ENCODE results near the gene SMTNL1. TPM values are rescaled to one million over a fixed set of nuclear protein-coding genes. Genes with fewer than 3 reads are reported as not detected.

Gene SMTNL1, protein sequence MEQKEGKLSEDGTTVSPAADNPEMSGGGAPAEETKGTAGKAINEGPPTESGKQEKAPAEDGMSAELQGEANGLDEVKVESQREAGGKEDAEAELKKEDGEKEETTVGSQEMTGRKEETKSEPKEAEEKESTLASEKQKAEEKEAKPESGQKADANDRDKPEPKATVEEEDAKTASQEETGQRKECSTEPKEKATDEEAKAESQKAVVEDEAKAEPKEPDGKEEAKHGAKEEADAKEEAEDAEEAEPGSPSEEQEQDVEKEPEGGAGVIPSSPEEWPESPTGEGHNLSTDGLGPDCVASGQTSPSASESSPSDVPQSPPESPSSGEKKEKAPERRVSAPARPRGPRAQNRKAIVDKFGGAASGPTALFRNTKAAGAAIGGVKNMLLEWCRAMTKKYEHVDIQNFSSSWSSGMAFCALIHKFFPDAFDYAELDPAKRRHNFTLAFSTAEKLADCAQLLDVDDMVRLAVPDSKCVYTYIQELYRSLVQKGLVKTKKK
- not detected for total RNA-seq

GRCh38 chr11:57536947-57537619 is at the start of gene SMTNL1:
TSS of gene SMTNL1 (plus strand) at chr11:57537595. CDS start at chr11:57542643, 5,048 bp downstream.
- ATAC-seq (ENCODE audit: low FRiP score), result no peak
- no peak for DNase-seq (ENCODE audit: low spot score)
- TF ChIP-seq CTCF (IDR thresholded peaks at IDR 0.05), result no peak

GRCh38 chr11:57487920-57488659 is 49.3 kb upstream of the SMTNL1 start:
- TF ChIP-seq CTCF (IDR thresholded peaks at IDR 0.05), result no peak
- DNase-seq (ENCODE audit: low spot score), result no peak
- ATAC-seq (ENCODE audit: low FRiP score), result no peak

DNA sequence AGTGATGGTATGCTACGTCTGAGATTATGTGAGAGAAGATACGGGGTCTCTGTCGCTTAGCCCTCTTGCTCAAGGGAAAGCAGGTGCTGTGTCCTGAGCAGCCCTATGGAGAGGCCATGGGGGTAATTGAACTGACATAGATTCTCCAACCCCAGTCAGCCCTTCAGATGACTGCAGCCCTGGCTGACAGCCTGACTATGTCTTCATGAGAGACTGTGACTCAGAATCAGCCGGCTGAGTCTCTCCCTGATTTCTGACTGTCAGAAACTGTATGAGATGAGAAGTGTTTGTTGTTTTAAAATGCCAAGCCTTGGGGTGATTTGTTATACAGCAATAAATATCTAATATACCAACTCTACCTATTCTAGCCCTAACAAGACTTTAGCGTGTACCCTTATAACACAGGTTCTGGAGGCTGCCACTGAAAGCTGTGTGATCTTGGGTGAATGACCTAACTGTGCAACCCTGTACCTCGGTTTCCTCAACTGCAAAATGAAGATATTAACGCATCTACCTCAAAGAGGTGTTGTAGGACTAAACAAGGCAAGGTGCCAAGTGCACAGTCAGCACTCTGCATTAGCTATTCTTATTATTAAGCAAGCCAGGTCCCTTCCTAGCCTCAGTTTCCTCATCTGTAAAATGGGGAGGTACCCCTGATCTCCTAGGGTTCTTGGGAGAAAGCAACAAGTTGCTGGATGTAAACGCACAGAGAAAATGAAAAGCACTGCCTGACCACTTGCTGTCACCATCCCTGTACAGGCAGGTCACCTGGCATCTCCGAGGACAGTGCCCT is 46.7 kb upstream of the SMTNL1 start:
- TF ChIP-seq CTCF (IDR thresholded peaks at IDR 0.05), result no peak
- DNase-seq (ENCODE audit: low spot score) (no peak), ATAC-seq (ENCODE audit: low FRiP score) (no peak)

DNA sequence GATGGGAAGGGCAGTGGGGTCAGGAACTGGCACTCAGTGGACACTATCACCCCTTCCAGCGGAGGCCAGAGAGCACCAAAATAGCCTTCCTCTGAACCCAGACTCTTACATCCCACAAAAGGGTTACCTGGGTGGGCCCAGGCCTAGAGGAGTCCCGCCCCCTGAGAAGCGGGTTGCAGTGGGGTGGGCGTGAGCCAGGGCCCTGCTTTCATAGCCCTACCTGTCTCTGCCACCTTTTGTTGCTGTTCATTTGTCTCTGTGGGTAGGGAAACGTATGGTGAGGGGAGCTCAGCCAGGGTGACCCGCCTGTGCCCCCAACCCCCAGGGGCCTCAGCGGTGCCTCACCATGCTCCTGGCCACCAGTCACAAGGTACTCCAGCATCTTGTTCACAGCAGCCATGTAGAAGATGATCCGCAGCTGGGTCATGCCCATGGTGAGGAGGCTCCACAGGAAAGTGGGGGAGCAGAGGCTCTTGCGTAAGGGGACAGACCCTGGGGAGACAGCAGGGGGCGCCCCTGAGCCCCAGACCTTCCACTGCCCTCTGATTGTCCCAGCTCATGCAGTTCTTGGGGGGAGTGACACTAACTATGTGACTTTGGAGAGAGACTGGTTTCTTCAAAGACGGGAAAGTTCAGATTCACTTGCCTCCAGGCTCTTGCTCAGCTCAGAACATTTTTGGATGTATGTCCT is 45.9 kb upstream of the SMTNL1 start:
- DNase-seq (ENCODE audit: low spot score) (no peak), ATAC-seq (ENCODE audit: low FRiP score) (no peak)
- TF ChIP-seq CTCF (IDR thresholded peaks at IDR 0.05), result no peak

- TF ChIP-seq CTCF (IDR thresholded peaks at IDR 0.05), result peak in 2 of 3 donors; percentile 47 to 52
- DNase-seq (ENCODE audit: low spot score) (peak; percentile 46), ATAC-seq (ENCODE audit: low FRiP score) (peak; percentile 45)
These were observed 43.6 kb upstream of the SMTNL1 start for GRCh38 chr11:57493507-57494503.
